Measurements from ENCODE around the gene LYSMD4.

LYSMD4 gene

DNA sequence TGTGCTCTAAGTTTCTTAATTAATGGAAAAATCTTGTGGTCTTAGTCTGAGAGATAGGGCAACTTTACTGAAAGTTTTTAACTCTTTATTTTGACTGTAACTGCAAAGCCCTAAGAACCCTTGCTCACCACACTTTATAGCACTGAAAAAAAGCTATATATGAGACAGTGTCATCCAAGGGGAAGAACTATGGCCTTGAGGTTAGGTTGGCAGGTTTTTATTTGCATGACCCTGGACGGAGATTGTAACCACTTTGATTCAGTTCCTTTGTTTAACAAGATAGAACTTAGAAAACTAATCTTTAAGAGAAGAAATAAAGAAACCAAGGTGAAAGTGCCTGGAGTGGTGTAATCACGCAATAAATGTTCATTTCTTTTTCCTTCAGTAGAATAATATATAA is 30.6 kb upstream of the LYSMD4 start:
- Histone ChIP-seq H3K36me3 (replicated peaks in 1 of 2; ENCODE audit: control insufficient read depth in 2 of 2, insufficient read depth in 2 of 2, low read length in 2 of 2) (no peaks in the 10 kb centered on the region), H2BK15ac (ENCODE audit: low read length) (no peak overlapping the region), H3K9me3 (replicated peaks in 1 of 2; ENCODE audit: control insufficient read depth in 2 of 2, insufficient read depth in 1 of 2, low read depth in 1 of 2, low read length in 2 of 2) (no peaks in the 10 kb centered on the region), H3K14ac (ENCODE audit: low read length) (no peak overlapping the region), H4K8ac (ENCODE audit: low read depth, low read length) (no peak overlapping the region), H3K27ac (replicated peaks; ENCODE audit: low read length) (no peak overlapping the region), H2BK120ac (ENCODE audit: low read depth, low read length) (no peak overlapping the region), H2BK12ac (ENCODE audit: low read length) (no peak overlapping the region), H3K9ac (ENCODE audit: low read depth, low read length, poor library complexity) (no peak overlapping the region), H3K23ac (ENCODE audit: low read depth, low read length, poor library complexity) (no peak overlapping the region), H2BK5ac (ENCODE audit: low read length) (no peak overlapping the region), H3K27me3 (ENCODE audit: control insufficient read depth in 3 of 3, insufficient read depth in 3 of 3, low read depth in 1 of 3, low read length in 3 of 3) (peaks cover 0 to 3% (median 0%) of the 10 kb centered on the region in 3 experiments), H3K4me3 (ENCODE audit: low read length in 2 of 2) (no peak overlapping the region), H2AFZ (ENCODE audit: low read length) (no peak overlapping the region), H3K4me2 (ENCODE audit: insufficient read depth, low read length, poor library complexity, severe bottlenecking) (no peak overlapping the region), H3K18ac (ENCODE audit: low read length) (no peak overlapping the region), H3K4me1 (ENCODE audit: control insufficient read depth in 2 of 2, insufficient read depth in 1 of 2, low read depth in 1 of 2, low read length in 2 of 2) (no peaks in the 10 kb centered on the region), H3K4ac (ENCODE audit: low read length) (no peak overlapping the region), H2AK5ac (ENCODE audit: low read depth, low read length) (no peak overlapping the region), H3K79me1 (ENCODE audit: low read depth, low read length) (no peaks in the 10 kb centered on the region), H4K91ac (ENCODE audit: low read depth, low read length, poor library complexity) (no peak overlapping the region)
- WGBS, 2 donors (ENCODE audit: extremely low coverage in 2 of 2, insufficient read length in 2 of 2, insufficient replicate concordance in 1 of 2): no CpG with 5 or more reads among the region's 2 CpGs
- no peak for DNase-seq (ENCODE audit: low spot score)

GRCh38 chr15:99762288-99762687 is 29.1 kb upstream of the LYSMD4 start:
- Histone ChIP-seq H4K91ac (ENCODE audit: low read depth, low read length, poor library complexity) (no peak overlapping the region), H3K4me3 (ENCODE audit: low read length in 2 of 2) (no peak overlapping the region)

GRCh38 chr15:99755692-99756409 is 22.6 kb upstream of the LYSMD4 start:
- no peak overlapping the region for H2BK15ac ChIP-seq (ENCODE audit: low read length)
- H3K4me2 ChIP-seq (ENCODE audit: insufficient read depth, low read length, poor library complexity, severe bottlenecking): no peak overlapping the region
- H3K4ac ChIP-seq (ENCODE audit: low read length): no peak overlapping the region
- H4K91ac ChIP-seq (ENCODE audit: low read depth, low read length, poor library complexity): no peak overlapping the region
- H2AFZ ChIP-seq (ENCODE audit: low read length): no peak overlapping the region
- H3K4me3 ChIP-seq (ENCODE audit: low read length in 2 of 2): no peak overlapping the region
- no peak overlapping the region for H2BK12ac ChIP-seq (ENCODE audit: low read length)
- no peak overlapping the region for H3K9ac ChIP-seq (ENCODE audit: low read depth, low read length, poor library complexity)
- peaks cover 0 to 10% (median 0%) of the 10 kb centered on the region in 3 experiments for H3K27me3 ChIP-seq (ENCODE audit: control insufficient read depth in 3 of 3, insufficient read depth in 3 of 3, low read depth in 1 of 3, low read length in 3 of 3)
- peak; percentile 59 for DNase-seq (ENCODE audit: low spot score)
- no peak overlapping the region for H4K8ac ChIP-seq (ENCODE audit: low read depth, low read length)
- no CpG with 5 or more reads among the region's 7 CpGs for WGBS, 2 donors (ENCODE audit: extremely low coverage in 2 of 2, insufficient read length in 2 of 2, insufficient replicate concordance in 1 of 2)
- no peak overlapping the region for H2BK120ac ChIP-seq (ENCODE audit: low read depth, low read length)
- H3K4me1 ChIP-seq (ENCODE audit: control insufficient read depth in 2 of 2, insufficient read depth in 1 of 2, low read depth in 1 of 2, low read length in 2 of 2): peaks cover 0 to 3% of the 10 kb centered on the region in 2 donors
- H3K27ac ChIP-seq (replicated peaks; ENCODE audit: low read length): no peak overlapping the region
- H2AK5ac ChIP-seq (ENCODE audit: low read depth, low read length): no peak overlapping the region
- H3K14ac ChIP-seq (ENCODE audit: low read length): no peak overlapping the region
- no peaks in the 10 kb centered on the region for H3K36me3 ChIP-seq (replicated peaks in 1 of 2; ENCODE audit: control insufficient read depth in 2 of 2, insufficient read depth in 2 of 2, low read length in 2 of 2)
- no peak overlapping the region for H2BK5ac ChIP-seq (ENCODE audit: low read length)
- H3K23ac ChIP-seq (ENCODE audit: low read depth, low read length, poor library complexity): no peak overlapping the region
- no peaks in the 10 kb centered on the region for H3K9me3 ChIP-seq (replicated peaks in 1 of 2; ENCODE audit: control insufficient read depth in 2 of 2, insufficient read depth in 1 of 2, low read depth in 1 of 2, low read length in 2 of 2)
- no peaks in the 10 kb centered on the region for H3K79me1 ChIP-seq (ENCODE audit: low read depth, low read length)
- H3K18ac ChIP-seq (ENCODE audit: low read length): peak overlapping the region; percentile 82

More at GRCh38 chr15:99762288-99762687, 29.1 kb upstream of the LYSMD4 start:
- H3K14ac ChIP-seq (ENCODE audit: low read length): no peak overlapping the region
- H2BK120ac ChIP-seq (ENCODE audit: low read depth, low read length): no peak overlapping the region
- peaks cover 0 to 3% (median 0%) of the 10 kb centered on the region in 3 experiments for H3K27me3 ChIP-seq (ENCODE audit: control insufficient read depth in 3 of 3, insufficient read depth in 3 of 3, low read depth in 1 of 3, low read length in 3 of 3)
- H3K18ac ChIP-seq (ENCODE audit: low read length): no peak overlapping the region
- H3K4ac ChIP-seq (ENCODE audit: low read length): no peak overlapping the region
- H3K36me3 ChIP-seq (replicated peaks in 1 of 2; ENCODE audit: control insufficient read depth in 2 of 2, insufficient read depth in 2 of 2, low read length in 2 of 2): no peaks in the 10 kb centered on the region
- no peak overlapping the region for H3K27ac ChIP-seq (replicated peaks; ENCODE audit: low read length)
- H3K9ac ChIP-seq (ENCODE audit: low read depth, low read length, poor library complexity): no peak overlapping the region
- DNase-seq (ENCODE audit: low spot score): no peak
- H3K23ac ChIP-seq (ENCODE audit: low read depth, low read length, poor library complexity): no peak overlapping the region
- no peak overlapping the region for H3K4me2 ChIP-seq (ENCODE audit: insufficient read depth, low read length, poor library complexity, severe bottlenecking)
- H3K79me1 ChIP-seq (ENCODE audit: low read depth, low read length): no peaks in the 10 kb centered on the region
- H2BK12ac ChIP-seq (ENCODE audit: low read length): no peak overlapping the region
- WGBS, 2 donors (ENCODE audit: extremely low coverage in 2 of 2, insufficient read length in 2 of 2, insufficient replicate concordance in 1 of 2): no CpG with 5 or more reads among the region's 1 CpG
- H3K9me3 ChIP-seq (replicated peaks in 1 of 2; ENCODE audit: control insufficient read depth in 2 of 2, insufficient read depth in 1 of 2, low read depth in 1 of 2, low read length in 2 of 2): no peaks in the 10 kb centered on the region
- H3K4me1 ChIP-seq (ENCODE audit: control insufficient read depth in 2 of 2, insufficient read depth in 1 of 2, low read depth in 1 of 2, low read length in 2 of 2): no peaks in the 10 kb centered on the region
- no peak overlapping the region for H4K8ac ChIP-seq (ENCODE audit: low read depth, low read length)
- no peak overlapping the region for H2AFZ ChIP-seq (ENCODE audit: low read length)
- H2BK5ac ChIP-seq (ENCODE audit: low read length): no peak overlapping the region
- H2BK15ac ChIP-seq (ENCODE audit: low read length): no peak overlapping the region
- no peak overlapping the region for H2AK5ac ChIP-seq (ENCODE audit: low read depth, low read length)

- H2AFZ ChIP-seq (ENCODE audit: low read length): no peak overlapping the region
- no peak overlapping the region for H2BK15ac ChIP-seq (ENCODE audit: low read length)
- H3K27me3 ChIP-seq (ENCODE audit: control insufficient read depth in 3 of 3, insufficient read depth in 3 of 3, low read depth in 1 of 3, low read length in 3 of 3): peaks cover 0 to 7% (median 0%) of the 10 kb centered on the region in 3 experiments
- no peak overlapping the region for H3K18ac ChIP-seq (ENCODE audit: low read length)
- H4K8ac ChIP-seq (ENCODE audit: low read depth, low read length): no peak overlapping the region
- peaks cover 3 to 5% of the 10 kb centered on the region in 2 donors for H3K4me1 ChIP-seq (ENCODE audit: control insufficient read depth in 2 of 2, insufficient read depth in 1 of 2, low read depth in 1 of 2, low read length in 2 of 2)
- H3K4me3 ChIP-seq (ENCODE audit: low read length in 2 of 2): no peak overlapping the region
- no peak overlapping the region for H3K4me2 ChIP-seq (ENCODE audit: insufficient read depth, low read length, poor library complexity, severe bottlenecking)
- no peak overlapping the region for H3K23ac ChIP-seq (ENCODE audit: low read depth, low read length, poor library complexity)
- no peak for DNase-seq (ENCODE audit: low spot score)
- no peak overlapping the region for H2BK120ac ChIP-seq (ENCODE audit: low read depth, low read length)
- H2AK5ac ChIP-seq (ENCODE audit: low read depth, low read length): no peak overlapping the region
- H4K91ac ChIP-seq (ENCODE audit: low read depth, low read length, poor library complexity): no peak overlapping the region
- no peak overlapping the region for H3K27ac ChIP-seq (replicated peaks; ENCODE audit: low read length)
- H2BK12ac ChIP-seq (ENCODE audit: low read length): no peak overlapping the region
- WGBS, 2 donors (ENCODE audit: extremely low coverage in 2 of 2, insufficient read length in 2 of 2, insufficient replicate concordance in 1 of 2): no CpG with 5 or more reads among the region's 4 CpGs
- no peak overlapping the region for H3K14ac ChIP-seq (ENCODE audit: low read length)
- H3K79me1 ChIP-seq (ENCODE audit: low read depth, low read length): no peaks in the 10 kb centered on the region
- H3K9ac ChIP-seq (ENCODE audit: low read depth, low read length, poor library complexity): no peak overlapping the region
- H2BK5ac ChIP-seq (ENCODE audit: low read length): no peak overlapping the region
- no peaks in the 10 kb centered on the region for H3K36me3 ChIP-seq (replicated peaks in 1 of 2; ENCODE audit: control insufficient read depth in 2 of 2, insufficient read depth in 2 of 2, low read length in 2 of 2)
- H3K9me3 ChIP-seq (replicated peaks in 1 of 2; ENCODE audit: control insufficient read depth in 2 of 2, insufficient read depth in 1 of 2, low read depth in 1 of 2, low read length in 2 of 2): no peaks in the 10 kb centered on the region
- H3K4ac ChIP-seq (ENCODE audit: low read length): no peak overlapping the region
These were observed 19.8 kb upstream of the LYSMD4 start for GRCh38 chr15:99753066-99753465.
